Measurements from ENCODE around the gene ZNF641. TPM values are rescaled to one million over a fixed set of nuclear protein-coding genes. Genes with fewer than 3 reads are reported as not detected.
A peak's percentile ranks its signal among the peaks of the same experiment; 100 is the strongest.

The ZNF641 gene
- total RNA-seq (2014; rRNA removed; shearing (Covaris generic)): 7.0 and 7.2 TPM in 2 replicates

- peak; percentile 64 for DNase-seq (ENCODE audit: low spot score)
Observed at GRCh38 chr12:48350249-48351021, at the start of gene ZNF641. ZNF641 (minus strand) TSS chr12:48350919; CDS start chr12:48348090, 2,829 bp downstream.

DNA sequence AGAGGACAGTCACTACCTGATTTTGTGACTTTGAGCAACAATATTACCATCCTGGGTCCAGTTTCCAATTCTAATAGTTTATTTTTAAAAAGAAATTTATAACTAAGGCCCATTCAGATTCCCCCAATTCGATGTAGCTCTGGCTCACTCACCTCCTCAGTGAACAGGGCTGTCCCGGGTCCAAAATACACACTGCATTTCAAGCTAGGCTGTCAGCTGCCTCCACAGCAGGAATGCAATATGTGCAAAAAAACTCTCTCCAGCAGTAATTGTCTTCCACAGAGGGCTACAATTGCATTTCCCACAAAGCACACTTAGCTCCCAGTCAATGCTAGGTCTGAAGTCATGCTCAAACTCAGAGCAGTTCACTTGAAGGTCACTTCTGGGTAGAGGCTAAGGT lies 39.3 kb upstream of the ZNF641 start:
- DNase-seq (ENCODE audit: low spot score): no peak

DNA sequence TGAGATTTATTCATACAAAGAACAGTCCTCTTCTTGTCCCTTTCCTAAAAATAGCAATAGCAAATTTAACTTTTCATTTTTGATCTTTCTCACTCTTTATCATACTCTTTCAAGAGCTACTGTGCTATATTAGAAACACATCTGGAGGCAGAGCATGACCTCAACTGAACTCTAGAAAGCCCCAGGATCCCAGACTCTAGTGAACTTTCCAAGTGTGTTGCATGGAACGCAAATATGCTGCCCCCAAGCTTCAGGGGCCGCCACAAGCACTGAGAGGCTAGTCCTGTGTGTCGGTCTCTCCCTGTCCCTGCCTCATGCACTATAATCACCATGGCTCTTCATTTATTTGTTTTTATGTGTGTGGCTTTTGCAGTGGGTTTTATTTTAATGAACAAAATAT lies 38.7 kb upstream of the ZNF641 start:
- DNase-seq (ENCODE audit: low spot score): no peak

- no peak for DNase-seq (ENCODE audit: low spot score)
Observed at GRCh38 chr12:48388938-48389337, 38.2 kb upstream of the ZNF641 start.

DNA sequence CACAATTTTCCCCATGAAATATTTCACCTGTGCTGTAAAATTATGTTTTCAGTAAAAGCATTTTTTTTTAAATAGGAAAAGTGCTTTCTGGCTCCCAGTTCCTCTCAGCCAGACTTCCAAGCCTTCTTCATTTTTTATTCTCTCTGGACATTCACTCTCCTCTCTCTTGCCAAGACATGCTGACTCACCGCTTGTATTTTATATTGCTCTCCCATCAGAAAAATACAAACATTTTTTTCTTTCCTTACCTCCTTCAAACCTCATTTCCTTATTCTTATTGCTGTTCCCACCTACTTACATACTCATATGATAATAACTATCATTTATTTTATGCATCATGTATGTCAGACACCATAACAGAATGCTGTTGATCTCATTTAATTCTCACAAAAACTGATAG lies 37.7 kb upstream of the ZNF641 start:
- no peak for DNase-seq (ENCODE audit: low spot score)

DNA sequence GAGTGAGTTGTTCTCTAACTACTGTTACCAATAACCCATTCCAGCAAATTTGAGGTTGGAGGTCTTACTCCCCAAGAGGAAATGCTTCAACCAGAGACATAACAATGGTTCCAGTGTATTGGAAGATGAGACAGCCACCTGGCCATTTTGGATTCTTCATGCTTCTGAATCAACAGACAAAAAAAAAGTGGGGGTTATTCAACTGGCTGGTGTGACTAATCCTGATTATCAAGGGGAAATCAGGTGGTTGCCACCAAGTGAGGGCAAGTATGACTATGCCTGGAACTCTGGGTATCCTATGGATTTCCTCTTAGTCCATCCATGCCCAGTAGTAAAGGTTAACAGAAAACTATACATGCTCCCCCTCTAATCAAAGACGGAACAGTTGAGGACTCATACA lies 29.9 kb upstream of the ZNF641 start:
- no peak for DNase-seq (ENCODE audit: low spot score)

DNA sequence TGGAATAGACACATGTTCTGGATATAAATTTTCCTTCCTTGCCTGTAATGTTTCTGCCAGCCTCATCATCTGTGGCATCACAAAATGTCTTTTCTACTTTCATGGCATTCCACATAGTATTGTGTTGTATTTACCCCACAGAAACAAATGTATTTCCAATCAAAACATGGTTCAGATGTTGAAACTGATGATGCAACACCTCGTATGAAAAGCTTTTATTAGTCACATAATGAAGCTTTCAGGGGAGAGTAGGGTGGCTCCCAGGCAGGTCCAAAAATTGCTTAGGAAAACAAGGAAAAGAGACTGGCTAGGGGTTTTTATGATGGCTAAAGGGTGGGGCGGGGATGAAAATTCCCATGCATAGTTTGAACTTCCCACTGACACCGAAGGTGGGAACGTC lies 29.1 kb upstream of the ZNF641 start:
- no peak for DNase-seq (ENCODE audit: low spot score)

- no peak for DNase-seq (ENCODE audit: low spot score)
Observed at GRCh38 chr12:48377646-48378045, 26.9 kb upstream of the ZNF641 start.

DNA sequence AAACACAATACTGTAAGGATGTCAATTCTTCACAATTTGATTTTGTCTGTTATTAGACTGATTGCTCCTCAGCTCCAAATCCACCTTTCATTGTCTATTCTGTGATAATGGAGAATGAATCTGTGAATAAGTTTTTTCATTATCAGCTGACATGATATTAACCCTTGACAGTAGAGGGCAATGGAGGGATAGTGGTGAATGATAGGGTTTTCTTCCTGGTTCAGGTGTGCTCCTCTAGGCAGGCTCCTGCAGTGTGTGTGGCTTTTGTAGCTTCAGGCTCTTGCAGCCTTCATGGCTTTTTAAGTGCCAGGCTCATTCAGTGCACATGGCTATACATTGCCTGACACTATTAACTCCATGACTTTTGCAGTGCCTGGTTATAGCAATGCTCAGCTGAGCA lies 23.4 kb upstream of the ZNF641 start:
- DNase-seq (ENCODE audit: low spot score): no peak

GRCh38 chr12:48366131-48366530 lies 15.4 kb upstream of the ZNF641 start:
- DNase-seq (ENCODE audit: low spot score): peak; percentile 61

GRCh38 chr12:48361664-48362339 lies 11.1 kb upstream of the ZNF641 start:
- DNase-seq (ENCODE audit: low spot score): no peak

- no peak for DNase-seq (ENCODE audit: low spot score)
Observed at GRCh38 chr12:48358937-48359513, 8.3 kb upstream of the ZNF641 start.

DNA sequence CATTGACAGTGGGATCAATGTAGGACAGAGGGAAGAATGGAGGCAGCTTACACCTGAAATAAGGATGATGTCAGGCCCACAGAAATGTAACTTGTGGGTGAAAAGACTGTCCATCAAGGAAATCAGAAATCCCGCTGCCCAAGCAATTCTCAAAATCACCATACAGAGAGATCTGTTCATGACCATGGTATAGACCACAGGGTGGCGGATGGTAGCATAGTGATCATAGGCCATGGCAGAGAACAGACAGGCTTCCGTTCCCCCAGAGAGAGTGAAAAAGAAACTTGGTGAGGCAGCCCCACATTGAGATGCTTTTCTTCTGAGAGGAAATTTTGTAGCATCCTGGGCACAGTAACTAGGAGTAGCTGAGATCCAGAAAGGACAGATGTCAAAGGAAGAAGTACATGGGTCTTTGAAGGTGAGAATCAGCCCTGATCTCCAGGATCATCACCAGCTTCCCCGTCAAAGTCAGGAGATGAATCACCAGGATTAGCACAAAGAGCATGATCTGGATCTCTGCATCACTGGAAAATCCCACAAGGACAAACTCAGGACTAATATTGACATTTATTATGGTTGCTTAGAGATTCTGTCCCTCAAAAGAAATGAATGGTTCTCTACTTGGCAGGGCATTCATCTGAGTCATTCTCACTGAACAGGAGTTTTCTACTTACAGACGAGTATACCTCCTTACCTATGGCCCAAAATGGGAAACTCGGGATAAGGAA lies 5.5 kb upstream of the ZNF641 start:
- DNase-seq (ENCODE audit: low spot score): no peak

DNA sequence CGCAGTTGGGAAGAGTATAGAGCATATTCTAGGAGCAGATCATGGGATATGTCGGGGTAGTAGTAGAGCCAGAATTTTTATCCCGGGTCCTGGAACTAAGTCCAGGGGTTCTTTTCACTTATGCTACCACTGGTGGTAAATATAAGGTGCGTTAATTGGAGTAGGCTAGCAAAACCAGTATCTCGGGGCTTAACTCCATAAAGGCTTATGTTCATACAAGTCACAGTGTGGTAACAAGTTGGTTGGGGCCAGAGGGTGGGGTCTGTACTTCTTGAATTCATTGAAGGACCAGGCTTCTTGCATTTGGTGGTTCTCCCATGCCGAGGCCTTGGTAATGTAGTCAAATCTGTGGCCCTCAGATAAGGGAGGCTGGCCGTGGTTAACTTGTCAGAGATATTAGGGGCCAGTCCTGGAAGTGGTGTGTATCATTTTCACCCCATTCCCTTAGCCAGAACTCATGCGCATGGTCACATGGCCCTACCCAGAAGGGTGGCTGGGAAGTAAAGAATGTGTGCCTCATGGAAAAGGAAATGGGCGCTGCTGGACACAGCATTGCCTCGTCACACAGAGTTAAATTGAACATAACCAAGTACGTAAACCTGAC lies 1.5 kb upstream of the ZNF641 start:
- DNase-seq (ENCODE audit: low spot score): no peak

DNA sequence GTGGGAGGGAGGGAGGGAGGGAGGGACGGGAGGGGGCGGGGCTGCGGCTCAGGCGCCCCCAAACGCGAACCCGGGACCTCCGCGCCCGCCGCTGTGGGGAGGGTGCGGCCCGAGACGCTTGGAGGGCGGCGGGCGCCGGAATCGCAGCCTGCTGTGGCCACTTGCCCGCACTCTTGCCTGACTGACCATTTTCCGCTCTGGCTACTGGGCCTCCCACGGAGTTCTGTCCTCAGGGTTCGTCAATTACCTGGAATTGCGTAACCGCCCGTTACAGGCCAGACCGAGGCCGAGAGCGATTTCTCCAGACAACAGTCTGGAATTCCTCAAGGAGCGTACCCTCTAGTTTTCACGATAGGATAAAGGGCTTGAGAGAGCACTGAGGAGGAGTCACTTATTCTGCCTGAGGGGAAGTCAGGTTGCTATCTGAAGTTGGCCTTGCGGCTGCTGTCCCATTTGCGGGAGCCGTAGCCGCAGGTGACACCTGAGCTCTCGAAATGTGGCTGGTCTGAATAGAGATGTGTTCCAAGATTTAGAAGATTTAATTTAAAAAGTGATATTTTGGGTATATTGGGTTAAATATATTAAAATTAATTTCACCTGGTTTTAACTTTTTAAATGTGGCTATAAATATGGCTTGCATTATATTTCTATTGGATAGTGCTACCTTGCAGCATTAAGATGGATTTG lies 446 bp upstream of the ZNF641 start:
- DNase-seq (ENCODE audit: low spot score): peak; percentile 56

DNA sequence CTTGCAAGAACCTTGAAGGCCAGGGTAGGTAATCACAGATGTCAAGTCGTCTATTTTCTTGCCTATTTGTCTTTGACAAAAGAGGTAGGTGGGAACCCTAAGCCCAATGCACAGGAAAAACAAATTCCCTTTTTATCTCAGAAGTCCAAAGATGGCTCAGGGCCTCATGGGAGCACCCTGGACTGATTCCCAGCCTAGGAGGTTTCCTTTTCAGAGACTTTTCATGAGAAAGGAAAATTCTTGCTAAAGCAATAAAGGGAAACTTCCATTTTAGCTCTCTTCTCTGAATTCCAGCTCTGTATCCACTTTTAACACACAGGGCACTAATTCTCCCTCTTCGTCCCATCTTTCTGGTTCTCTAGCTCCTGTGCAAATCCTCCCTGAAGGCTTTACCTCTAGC lies 1.2 kb downstream of the ZNF641 start:
- no peak for DNase-seq (ENCODE audit: low spot score)

DNA sequence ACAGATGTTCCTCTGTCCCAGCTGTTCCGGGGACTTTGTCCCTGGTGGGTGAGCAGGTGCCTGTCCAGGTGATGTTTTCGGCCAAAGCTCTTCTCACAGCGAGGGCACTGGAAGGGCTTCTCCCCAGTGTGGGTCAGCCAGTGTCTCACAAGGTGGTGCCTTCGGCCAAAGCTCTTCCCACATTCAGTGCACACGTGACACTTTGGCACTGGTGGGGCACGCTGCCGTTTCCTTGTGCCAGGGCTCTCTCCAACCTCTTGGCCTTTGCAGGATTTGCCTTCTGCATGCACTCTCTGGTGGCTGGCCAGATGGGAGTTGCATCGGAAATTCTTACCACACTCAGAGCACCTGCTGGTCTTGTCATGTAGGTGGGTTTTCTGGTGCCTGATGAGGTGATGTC lies 7.7 kb downstream of the ZNF641 start:
- no peak for DNase-seq (ENCODE audit: low spot score)

DNA sequence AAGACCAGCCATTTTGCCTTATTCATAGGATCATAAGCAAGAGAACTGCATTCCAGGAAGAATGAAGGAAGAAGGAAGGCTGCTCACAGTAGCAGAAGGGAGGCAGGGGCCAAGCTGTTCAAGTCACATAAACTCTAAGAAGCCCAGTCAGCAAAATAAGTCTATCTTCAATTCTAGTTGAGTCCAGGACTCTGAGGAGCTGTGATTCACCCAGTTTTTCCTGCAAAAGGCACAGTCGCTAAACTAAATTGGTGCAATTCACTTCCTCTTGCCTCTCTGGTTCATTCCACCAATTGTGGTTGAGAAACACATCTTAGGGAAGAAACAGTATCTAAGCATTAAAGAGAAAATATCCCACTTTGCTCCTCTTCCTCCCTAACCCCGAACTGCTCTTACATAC lies 9.8 kb downstream of the ZNF641 start:
- no peak for DNase-seq (ENCODE audit: low spot score)

DNA sequence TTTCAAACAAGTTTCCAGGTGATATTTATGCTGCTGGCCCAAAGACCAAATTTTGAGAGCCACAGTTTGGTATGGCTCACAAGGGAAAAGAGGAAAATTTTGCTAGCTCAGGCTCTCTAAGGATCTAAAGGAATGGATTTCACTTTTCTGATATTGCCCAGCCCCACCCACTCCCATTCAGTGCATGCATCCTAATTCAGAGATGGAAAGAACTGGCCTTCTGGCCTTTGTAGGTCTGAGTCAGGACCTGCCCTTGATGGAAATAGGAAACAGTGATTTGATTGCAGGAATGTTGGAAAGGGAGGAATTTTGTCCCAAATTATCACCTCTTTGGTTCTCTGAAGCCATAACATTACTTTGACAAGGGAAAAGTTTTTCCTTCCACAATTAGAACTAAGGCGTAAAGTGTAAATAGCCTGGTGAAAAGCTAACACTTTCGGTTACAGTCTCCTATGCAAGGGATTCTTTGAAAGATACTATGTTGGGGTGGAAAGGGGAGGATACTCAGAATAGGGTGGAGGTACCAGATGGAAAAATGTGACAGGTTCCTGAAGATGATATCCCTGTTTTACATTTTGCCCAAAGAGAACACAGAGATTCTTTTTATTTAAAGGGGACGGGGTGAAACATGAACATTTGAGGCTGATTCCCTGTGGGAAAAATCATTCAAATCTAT lies 11.1 kb downstream of the ZNF641 start:
- DNase-seq (ENCODE audit: low spot score): no peak

GRCh38 chr12:48336564-48336963 lies 14.2 kb downstream of the ZNF641 start:
- DNase-seq (ENCODE audit: low spot score): no peak

DNA sequence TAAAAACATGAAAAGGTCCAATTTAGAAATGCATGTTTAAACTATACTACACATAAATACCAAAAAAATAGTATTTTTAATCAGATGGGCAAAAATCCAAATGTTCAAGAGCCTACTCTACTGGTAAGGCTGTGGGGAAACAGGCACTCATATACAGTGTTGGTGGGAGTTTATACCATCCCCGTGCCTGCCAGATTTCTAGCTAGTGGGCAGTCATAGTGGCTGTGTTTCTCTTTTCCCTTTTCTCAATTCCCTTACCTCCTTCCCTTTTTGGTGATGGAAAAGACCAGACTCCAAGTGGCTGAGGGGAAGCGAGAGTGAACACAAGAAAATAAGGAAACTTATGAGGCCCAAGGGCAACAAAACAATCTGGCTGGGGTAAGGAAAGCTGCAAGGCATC lies 14.7 kb downstream of the ZNF641 start:
- DNase-seq (ENCODE audit: low spot score): no peak

Measured in H4 (cell line).